Mucosa of descending colon (tissue), 3 donors: ENCODE measurements around the gene MTA3. TPM values are rescaled to one million over a fixed set of nuclear protein-coding genes. Genes with fewer than 3 reads are reported as not detected.
A peak's percentile ranks its signal among the peaks of the same experiment; 100 is the strongest.

Experiments
- ATAC-seq: fragments of 200-7000 bp; cut with Tn5 transposase; one replicate; pipeline ENCODE4 v1.9.1; 2020; ENCODE audit warnings: mild to moderate bottlenecking, moderate library complexity
- DNase-seq, 3 donors: peaks; one replicate each; pipeline ENCODE4 v3.0.0-alpha.2; 2020
- H3K36me3 ChIP-seq: fragments of 200-600 bp; one replicate; pipeline ENCODE4 v1.8.0; 2021; ENCODE audit warnings: low read depth, mild to moderate bottlenecking
- H3K4me1 ChIP-seq: fragments of 200-600 bp; one replicate; pipeline ENCODE4 v1.8.0; 2021; ENCODE audit warnings: low read depth, mild to moderate bottlenecking
- H3K4me3 ChIP-seq: fragments of 200-600 bp; one replicate; pipeline ENCODE4 v1.8.0; 2021; ENCODE audit warnings: mild to moderate bottlenecking
- H3K9me3 ChIP-seq: fragments of 200-600 bp; one replicate; pipeline ENCODE4 v1.8.0; 2021; ENCODE audit warnings: mild to moderate bottlenecking
- CTCF ChIP-seq: fragments of 200-600 bp; IDR thresholded peaks from one replicate; pipeline ENCODE4 v1.8.0; 2022; ENCODE audit warnings: antibody characterized with exemption, mild to moderate bottlenecking
- intact Hi-C, 2 donors: fragments of 100-400 bp; cut with DNase I in 1 of 2; cut with micrococcal nuclease in 1 of 2; formaldehyde crosslinking; loops; one replicate each; pipeline versions ENCODE4 v1.11.0 to v1.11.1; 2022; cut with DNase I, micrococcal nuclease
- total RNA-seq, 3 donors: library from RNA; stranded (reverse); fragmentation: NEBNext Ultra II Directional in 2 of 3; extraction: Animal tissue kit (Norgen Biotek cat#: 25700) in 2 of 3; gene quantifications; one replicate each; pipeline versions ENCODE4 v1.2.1 to v1.2.4, GENCODE V29; 2021 to 2023
- donor health status: DM: no; HTN: no; CAD: no; lungs with moderate emphysema.
- donor health status: DM: no; HTN: no; CAD: no.
- donor health status: DM: no; HTN: yes; CAD: no.

The MTA3 gene
- total RNA-seq, 3 donors from 2014 or later, result 44.8 to 58.9 (median 52.8) TPM

GRCh38 chr2:42756150-42756775 lies 187.8 kb downstream of the MTA3 start:
- Histone ChIP-seq H3K4me3 (no peak overlapping the region), H3K4me1 (no peaks in the 10 kb centered on the region), H3K36me3 (no peaks in the 10 kb centered on the region), H3K9me3 (no peaks in the 10 kb centered on the region)
- DNase-seq (peak in 1 of 3 donors; percentile 30), ATAC-seq (no peak)
- TF ChIP-seq CTCF, result no peak
- intact Hi-C loops, result no loop called here

- no peaks in the 10 kb centered on the region for H3K36me3 ChIP-seq
- no peaks in the 10 kb centered on the region for H3K4me1 ChIP-seq
- no peak for ATAC-seq
- intact Hi-C loops, result no loop called here
- peak in 1 of 3 donors; percentile 28 for DNase-seq
- H3K4me3 ChIP-seq, result no peak overlapping the region
- TF ChIP-seq CTCF, result no peak
- H3K9me3 ChIP-seq, result no peaks in the 10 kb centered on the region
Measured at GRCh38 chr2:42756966-42757513, 188.6 kb downstream of the MTA3 start.

- intact Hi-C loops, result no loop called here
- H3K4me3 ChIP-seq, result no peak overlapping the region
- no peak for TF ChIP-seq CTCF
- no peaks in the 10 kb centered on the region for H3K4me1 ChIP-seq
- DNase-seq (no peak), ATAC-seq (no peak)
- H3K36me3 ChIP-seq, result no peaks in the 10 kb centered on the region
- H3K9me3 ChIP-seq, result no peaks in the 10 kb centered on the region
Measured at GRCh38 chr2:42757981-42758740, 189.7 kb downstream of the MTA3 start.

- TF ChIP-seq CTCF, result no peak
- H3K4me3 ChIP-seq, result no peak overlapping the region
- intact Hi-C loops, result no loop called here
Measured at GRCh38 chr2:42758751-42759150, 190.3 kb downstream of the MTA3 start.

GRCh38 chr2:42761554-42761953 lies 193.1 kb downstream of the MTA3 start:
- Histone ChIP-seq H3K36me3 (no peaks in the 10 kb centered on the region), H3K4me1 (no peaks in the 10 kb centered on the region), H3K9me3 (no peaks in the 10 kb centered on the region), H3K4me3 (no peak overlapping the region)
- DNase-seq (no peak), ATAC-seq (no peak)
- intact Hi-C loops, result no loop called here
- no peak for TF ChIP-seq CTCF

More at GRCh38 chr2:42758751-42759150, 190.3 kb downstream of the MTA3 start:
- DNase-seq, result no peak
- H3K9me3 ChIP-seq, result no peaks in the 10 kb centered on the region
- no peak for ATAC-seq
- no peaks in the 10 kb centered on the region for H3K36me3 ChIP-seq
- H3K4me1 ChIP-seq, result no peaks in the 10 kb centered on the region
